Amygdala (tissue), 56 donors: ENCODE results near the gene PTPRN2.

Experiments
- DNase-seq, 56 donors: peaks; one replicate each; lab custom pipeline; 2025; lab: John Stamatoyannopoulos, UW

Gene PTPRN2

DNA sequence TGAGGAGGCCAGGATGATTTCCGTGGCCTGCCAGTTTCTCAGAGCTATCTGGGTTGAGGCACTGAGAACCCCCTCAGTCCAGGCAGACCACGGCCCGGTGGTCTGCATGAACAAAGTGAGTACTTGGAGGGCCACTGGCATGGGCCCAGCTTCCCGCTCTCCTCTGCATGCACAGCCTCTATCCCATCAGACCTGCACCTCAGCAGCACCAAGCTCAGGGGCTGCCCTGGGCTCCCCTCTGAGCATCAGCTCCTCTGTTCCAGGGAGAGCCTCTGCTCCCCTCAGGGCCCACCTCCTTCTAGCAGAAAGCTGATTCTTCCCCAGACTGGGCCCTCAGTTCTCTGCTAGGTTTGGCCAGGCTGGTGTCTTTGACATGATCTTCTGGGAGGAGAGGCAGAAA, 780.9 kb downstream of the PTPRN2 start:
- DNase-seq, result no peak

DNA sequence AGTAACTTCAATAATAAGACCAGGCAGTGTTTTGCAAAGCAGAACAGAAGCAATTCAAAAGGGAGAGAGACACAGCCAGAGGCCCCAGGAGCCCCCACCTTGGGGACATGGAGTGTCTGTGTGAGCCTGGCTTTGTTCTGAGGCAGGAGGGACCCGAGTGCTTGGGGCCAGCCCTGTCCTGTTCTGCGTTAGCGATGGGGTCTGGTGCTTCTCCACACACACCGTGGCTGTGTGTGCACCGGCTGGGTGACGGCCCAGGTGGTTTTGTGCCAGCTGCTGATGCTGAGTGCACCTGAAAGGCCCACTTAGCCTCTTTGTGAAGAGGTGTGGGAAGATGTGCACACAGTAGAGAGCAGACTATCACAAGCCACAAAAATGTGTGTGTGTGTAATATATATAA, 781.9 kb downstream of the PTPRN2 start:
- DNase-seq, result no peak

DNA sequence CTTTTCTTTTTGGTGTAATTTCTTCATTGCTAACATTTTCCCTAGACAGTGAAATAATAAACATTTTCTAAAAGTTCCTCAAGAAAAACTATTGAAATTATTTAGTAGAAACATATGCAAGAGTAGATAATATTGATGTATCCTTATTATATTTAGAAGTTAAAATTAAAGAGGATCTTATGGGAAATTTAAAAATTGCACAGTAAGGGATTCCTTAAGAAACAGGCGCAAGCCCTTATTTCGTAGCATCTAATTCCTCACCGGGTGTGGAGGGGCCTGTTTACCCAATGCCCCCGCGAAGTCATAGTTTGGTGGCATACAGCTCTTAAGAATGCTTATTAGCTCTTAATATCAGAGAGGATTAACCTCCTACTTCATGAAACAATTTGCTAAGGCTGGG, 783.7 kb downstream of the PTPRN2 start:
- no peak for DNase-seq

DNA sequence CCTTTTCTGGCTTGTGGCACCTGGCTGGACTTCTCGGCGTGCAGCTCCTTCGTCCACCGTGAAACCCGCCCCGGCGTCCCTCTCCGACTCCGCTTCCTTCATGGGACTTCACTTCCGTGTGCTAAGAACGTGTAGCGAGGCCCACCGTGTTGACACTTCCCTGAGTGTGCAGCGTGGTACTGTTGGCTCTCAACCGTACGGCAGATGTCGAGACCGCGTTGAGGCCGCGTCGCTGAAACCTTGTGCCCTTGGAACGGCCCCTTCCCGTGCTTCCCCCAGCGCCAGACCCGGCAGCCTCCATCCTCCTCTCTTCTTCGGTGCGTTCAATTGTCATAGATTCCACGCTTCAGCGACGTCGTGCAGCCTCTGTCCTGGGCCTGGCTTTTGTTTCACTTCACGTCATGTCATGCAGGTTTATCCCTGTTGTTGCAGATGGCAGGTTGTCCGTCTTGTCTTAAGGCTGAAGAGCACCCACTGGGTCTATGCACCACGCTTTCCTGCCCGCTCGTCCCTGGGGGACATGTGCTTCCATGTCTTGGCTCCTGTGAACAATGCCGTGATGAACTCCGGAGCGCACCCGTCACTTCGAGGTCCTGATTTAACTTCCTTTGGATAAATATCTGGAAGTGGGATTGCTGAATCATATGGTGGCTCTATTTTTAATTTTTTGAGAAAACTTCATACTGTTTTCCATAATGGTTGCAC, 785.5 kb downstream of the PTPRN2 start:
- no peak for DNase-seq

DNA sequence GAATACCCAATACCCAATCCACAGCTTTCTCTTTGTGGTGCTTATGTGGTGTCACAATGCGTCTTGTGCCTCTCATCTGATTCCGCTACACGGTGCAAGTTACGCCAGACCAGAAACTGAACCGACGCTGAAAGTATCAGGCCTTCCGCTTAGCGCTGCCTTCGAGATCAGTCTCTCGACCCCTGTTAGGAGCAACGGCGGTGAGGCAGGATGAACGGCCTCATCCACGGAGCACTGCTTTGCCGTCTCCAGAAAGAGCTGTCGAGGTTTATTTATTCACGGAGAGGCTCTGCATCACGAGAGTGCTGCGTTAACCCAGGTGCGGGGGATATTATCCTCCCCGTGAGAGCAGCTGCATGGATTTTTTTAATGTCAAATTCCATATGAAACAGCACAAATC, 786.5 kb downstream of the PTPRN2 start:
- no peak for DNase-seq

DNA sequence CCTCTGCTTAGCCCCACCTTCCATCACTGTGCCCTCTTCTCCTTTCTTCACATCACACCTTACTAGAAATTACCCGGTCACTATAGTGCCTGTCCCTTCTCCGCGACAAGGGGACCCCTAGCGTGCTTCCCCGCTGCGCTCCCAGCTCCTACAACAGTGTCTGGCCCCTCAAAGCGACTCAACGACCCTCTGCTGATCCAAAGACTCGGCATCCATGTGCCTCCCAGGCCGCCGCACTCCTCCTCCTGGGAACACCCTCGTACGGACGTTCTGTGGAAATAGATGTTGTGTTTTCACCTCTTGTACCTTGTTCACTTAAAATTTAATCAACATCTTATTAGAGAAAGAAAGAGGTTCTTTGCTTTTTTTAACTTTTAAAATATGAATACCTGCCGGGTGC, 787.3 kb downstream of the PTPRN2 start:
- DNase-seq, result no peak

DNA sequence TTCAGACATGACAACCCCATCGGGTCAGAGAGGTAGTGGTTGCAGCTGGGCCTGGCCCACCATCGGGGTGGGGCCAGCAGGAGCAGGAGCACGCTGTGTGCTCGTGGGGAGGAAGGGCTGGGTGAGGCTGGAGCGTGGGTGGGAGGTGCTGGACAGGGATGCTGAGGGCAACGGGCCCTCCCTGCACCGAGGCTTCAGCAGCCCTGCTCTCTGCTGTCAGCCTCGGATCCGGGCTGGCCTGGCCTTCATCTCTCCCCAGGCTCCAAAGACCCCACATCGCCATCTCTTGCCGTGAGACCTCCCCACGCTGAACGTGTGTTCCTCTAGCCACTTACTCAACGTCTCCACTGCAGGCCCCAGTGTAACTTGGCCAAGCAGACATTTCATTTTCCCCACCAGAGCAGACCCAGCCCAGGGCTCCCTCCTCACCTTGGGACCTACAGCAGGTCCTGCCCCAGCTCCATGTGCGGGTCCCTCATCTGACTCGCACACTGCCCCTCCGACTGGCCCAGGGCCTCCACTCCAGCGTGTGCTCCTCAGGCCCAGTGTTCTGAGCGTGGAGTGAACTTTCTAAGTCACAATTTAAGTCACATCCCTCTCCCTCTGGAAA, 788.4 kb downstream of the PTPRN2 start:
- DNase-seq, result no peak

DNA sequence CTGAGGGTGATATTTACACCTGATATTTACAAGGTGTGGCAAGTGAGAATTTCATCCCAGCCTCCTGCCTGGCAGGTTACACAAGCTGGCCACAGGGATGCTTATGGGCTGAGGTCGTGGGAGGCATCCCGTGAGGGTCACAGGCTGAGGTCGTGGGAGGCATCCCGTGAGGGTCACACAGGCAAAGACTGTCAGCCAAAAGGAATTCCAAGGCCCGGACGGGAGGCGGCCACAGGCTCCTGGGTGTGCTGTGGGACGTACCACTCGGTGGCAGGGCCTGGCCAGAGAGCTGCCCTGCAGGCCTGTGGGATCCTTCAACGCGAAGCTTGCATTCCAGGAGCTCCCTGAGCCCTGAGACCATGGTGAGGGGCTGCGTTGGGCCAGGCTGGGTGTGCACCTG, 790.3 kb downstream of the PTPRN2 start:
- no peak for DNase-seq

DNA sequence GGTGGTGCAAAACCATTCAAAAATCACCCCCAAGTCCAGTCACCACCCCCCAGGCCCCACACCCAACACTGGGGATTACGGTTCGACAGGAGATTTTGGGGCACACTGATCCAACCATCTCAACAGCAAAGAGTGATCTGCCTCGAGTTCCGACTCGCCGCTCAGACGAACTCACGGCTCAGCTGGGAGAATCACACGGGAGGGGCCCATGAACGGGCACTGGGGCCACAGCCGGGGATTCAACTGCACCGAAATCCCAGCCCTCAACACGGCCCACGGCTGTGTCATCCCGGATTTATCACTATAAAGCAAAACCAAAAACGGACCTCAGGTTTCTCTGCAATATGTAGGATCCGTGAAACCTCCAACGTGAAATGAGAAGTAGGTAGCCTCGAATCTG, 790.8 kb downstream of the PTPRN2 start:
- DNase-seq, result no peak

DNA sequence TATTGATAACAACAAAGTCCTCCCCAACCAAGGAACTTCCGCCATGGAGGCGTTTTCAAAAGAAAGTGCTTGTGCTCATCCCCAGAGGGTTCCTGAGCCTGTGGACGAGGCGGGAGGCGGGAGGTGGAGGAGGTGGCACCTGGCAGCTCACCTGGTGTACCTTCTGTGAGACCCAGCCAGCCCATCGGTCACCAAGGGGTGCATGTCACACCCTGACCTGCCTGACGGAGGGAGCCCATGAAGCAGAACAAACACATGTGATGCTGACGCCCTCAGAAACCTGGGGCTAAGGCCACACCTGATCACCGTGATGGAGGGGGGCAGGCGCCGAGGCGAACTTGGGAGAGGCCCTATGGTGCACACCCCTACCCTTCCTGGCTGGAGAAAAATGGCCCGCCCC, 792.0 kb downstream of the PTPRN2 start:
- DNase-seq, result no peak

DNA sequence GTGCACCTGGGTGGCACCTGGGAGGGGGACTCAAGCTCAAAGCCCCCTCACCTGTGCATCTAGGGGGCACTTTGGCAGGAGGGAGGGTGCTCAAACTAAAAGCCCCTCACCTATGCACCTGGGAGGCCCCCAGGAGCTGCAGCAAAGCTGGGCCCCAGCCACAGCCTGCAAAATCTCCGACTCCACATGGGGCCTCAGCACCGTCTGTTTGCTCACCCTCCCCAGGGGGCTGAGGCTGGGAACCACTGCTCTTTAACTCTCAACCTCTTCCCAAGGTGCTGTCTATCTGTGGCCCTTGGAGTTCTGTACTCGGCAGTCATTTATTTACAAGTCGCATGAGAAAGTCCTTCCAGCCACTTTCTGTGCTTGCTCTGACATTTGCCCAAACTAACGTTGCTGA, 792.4 kb downstream of the PTPRN2 start:
- no peak for DNase-seq

DNA sequence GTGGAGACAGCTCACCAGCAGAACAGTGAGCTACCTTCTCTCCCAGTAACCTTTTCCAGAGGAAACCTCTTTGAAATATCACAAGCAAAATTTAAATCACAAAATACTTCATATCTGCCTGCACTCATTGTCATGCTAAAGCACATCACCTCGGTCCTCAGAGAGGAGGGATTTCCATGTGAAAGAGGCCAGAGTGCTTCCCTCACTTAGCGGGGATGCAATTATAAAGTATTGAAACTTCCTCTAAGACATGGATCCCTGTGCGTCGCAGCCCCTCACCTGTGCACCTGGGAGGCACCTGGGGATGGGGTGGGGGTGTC, 792.9 kb downstream of the PTPRN2 start:
- no peak for DNase-seq

DNA sequence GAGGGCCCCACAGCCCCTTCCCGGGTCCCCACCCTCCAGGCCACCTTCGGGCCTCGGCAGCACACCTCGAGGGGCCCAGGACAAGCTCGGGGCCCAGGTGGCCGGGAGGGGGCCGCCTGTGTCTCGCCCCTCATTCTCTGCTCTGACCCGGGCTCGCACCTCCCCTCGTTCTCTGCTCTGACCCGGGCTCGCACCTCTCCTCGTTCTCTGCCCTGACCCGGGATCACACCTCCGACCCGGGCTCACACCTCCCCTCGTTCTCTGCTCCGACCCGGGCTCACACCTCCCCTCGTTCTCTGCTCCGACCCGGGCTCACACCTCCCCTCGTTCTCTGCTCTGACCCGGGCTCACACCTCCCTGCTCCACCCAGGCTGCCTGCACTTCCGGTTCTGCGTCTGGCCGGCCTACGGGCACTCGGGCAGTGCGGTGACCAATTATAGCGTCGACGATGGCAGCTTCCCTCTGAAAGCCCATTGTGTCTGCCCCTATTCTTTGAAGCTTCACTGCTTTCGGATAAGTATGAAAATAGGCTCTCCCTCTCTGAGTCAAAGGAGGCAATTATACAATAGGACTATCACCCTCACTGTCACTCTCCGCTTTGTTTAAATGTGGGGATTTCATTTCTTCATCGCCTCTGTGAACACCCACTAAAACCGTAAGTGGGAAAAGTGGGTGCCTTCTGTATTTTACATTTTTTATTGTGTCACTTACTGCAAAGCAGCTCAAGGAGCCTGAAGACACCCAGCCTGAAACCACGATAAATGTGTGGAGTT, 793.5 kb downstream of the PTPRN2 start:
- DNase-seq, result no peak

DNA sequence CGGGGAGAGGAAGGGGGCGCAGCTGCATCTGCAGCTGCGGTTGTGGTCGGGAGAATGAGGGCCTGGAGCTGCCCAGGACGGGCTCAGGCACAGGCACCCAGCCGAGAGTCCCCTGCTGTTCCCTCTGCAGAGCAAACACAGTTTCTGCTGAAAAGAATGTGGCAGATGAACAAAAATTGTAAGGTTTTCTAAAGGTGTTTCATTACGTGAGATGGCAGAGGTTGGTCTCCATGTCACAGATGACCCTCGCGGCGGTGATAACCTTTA, 794.6 kb downstream of the PTPRN2 start:
- no peak for DNase-seq

DNA sequence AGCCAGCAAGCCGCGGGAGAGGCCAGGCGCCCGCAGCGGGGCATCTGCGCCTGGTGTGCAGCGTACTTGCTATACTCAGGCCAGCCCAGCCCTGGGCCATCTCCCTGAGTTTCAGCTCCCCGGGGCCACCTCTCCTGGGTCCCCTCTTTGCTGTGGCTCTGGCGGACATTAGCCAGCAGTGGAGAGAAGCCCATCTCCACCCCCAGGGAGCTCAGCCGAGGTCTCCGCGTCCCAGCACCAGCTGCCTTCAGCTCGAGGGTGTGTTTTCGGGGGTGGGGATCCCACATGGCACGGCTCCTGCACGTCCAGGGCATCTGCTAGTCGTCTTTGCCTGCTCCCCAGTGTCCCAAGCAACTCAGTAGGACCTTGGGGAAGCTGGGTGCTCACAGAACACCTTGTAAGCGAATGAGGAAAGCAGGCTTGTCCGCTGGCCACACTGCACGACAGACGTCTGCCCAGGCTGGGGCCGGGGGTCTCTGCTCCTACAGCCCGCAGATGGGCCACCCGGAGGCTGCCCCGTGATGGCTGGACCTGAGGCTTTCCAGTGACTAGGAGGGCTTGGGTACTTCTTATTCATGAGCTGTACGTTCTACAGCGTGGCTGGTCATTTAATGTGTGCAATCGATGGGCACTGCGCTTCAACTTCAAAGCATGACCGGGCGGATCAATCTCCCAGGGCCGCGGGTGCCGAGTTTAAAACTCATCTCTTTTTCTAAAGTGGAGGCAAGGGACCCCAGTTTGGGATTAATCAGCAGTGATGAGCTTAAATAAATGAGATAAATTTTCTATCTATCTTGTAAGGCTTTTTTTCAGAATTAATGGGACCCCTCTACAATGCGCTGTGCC, 795.2 kb downstream of the PTPRN2 start:
- DNase-seq, result no peak

DNA sequence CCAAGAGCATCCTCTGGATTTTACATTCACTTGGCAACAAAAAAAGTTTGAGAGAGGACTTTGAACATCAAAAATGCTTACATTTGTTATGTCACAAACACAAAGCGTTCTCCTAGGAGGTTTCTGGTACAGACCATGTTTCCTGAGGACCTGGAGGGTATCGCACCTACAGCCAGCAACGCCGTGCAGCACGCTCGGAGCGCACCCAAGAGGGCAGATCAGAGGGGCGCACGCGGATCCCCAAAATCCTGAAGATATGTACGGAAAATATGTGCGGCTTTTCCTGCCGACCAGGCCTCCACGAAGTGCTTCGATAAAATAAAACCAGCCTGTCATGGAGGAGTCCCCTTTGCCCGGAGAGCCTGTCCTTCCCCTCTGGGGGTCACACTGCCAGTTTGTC, 796.0 kb downstream of the PTPRN2 start:
- DNase-seq, result no peak

DNA sequence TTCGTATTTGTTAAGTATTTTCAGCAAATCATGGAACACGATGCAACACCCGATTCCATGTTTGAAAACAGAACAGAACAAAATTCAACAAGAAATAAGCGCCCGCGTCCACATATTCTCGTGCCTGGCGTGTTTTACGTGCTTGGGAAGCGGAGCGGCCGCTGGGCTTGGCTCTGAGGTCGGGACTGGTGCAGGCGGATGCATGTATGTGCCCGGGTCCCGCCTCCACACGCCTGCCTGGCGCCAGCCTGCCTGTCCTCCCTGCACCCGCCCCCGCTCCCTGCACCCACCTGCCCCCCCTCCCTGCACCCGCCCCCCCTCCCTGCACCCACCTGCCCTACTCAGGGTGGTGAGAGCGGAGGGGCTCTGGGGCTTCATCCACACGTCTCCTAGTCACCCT, 796.4 kb downstream of the PTPRN2 start:
- DNase-seq, result no peak

DNA sequence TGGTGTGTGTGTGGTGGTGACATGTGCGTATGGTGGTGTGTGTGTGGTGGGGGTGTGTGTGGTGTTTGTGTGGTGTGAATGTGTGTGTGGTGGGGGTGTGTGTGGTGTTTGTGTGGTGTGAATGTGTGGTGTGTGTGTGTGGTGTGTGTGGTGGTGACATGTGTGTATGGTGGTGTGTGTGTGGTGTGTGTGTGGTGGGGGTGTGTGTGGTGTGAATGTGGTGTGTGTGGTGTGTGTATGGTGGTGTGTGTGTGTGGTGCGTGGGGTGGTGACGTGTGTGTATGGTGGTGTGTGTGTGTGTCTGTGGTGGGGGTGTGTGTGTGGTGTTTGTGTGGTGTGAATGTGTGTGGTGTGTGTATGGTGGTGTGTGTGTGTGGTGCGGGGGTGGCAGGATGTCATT, 797.7 kb downstream of the PTPRN2 start:
- no peak for DNase-seq

DNA sequence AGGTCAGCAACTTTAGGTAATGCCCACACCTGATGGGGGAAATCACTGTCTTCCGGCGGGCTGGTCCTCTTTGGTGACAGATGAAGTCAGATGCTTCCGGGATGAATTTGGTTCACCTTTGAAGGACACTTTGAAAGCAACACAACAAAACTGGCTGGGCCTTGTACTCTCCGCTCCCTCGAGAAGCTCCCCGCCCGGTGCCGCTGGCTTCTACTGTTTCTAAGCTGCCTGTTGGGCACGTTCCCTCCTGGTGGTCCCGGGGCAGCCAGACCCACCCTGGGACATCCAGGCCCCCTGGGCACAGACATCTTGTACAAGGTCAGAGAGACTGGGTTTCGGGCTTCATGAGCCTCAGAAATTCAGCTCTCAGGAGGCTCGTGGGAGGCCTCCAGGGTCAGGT, 798.5 kb downstream of the PTPRN2 start:
- DNase-seq, result no peak

DNA sequence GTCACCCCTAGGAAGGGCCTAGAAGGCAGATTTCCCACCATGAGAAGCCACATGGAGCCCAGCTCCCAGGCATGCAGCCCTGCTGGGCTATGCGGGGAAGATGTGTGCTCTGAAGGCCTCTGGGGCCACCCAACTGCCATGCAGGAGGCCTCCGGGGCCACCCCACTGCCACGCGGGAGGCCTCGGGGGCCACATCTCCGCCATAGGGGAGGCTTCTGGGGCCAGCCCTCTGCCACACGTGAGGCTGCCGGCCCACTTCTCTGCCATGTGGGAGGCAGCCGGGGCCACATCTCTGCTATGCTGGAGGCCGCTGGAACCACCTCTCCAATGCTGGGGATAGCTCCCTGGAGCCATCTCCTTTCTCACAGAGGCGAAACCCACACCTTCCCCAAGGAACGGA, 799.0 kb downstream of the PTPRN2 start:
- no peak for DNase-seq

DNA sequence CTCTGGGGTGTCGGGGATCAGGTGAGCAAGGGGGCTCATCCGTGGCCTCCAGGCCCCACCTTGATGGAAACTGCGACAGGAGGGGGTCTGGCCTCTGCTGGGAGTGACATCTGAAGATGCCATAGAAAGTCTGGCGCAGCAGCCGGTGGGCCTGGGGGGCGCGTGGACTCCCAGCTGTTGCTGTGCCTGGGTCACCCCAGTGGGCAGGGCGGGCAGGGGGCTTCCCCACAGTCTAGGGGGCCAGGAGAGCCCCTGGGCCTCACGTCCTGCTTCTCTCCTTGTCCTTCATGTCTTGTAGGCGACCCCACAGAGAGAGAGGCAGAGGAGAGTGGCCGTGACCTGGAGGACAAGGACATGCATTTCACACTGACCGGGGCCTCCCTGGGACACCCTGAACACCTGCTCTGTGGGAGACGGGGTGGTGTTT, 800.3 kb downstream of the PTPRN2 start:
- no peak for DNase-seq
